T-helper 22 cell (primary cell): ENCODE results near the gene TSPOAP1.

Experiments
- DNase-seq: peaks from one replicate; pipeline ENCODE4 v3.0.0-alpha.2; 2020; ENCODE audit warnings: low read depth

Gene TSPOAP1

GRCh38 chr17:58329810-58330537, 1.4 kb upstream of the TSPOAP1 start:
- no peak for DNase-seq

GRCh38 chr17:58329035-58329809, 627 bp upstream of the TSPOAP1 start:
- peak; percentile 52 for DNase-seq

DNA sequence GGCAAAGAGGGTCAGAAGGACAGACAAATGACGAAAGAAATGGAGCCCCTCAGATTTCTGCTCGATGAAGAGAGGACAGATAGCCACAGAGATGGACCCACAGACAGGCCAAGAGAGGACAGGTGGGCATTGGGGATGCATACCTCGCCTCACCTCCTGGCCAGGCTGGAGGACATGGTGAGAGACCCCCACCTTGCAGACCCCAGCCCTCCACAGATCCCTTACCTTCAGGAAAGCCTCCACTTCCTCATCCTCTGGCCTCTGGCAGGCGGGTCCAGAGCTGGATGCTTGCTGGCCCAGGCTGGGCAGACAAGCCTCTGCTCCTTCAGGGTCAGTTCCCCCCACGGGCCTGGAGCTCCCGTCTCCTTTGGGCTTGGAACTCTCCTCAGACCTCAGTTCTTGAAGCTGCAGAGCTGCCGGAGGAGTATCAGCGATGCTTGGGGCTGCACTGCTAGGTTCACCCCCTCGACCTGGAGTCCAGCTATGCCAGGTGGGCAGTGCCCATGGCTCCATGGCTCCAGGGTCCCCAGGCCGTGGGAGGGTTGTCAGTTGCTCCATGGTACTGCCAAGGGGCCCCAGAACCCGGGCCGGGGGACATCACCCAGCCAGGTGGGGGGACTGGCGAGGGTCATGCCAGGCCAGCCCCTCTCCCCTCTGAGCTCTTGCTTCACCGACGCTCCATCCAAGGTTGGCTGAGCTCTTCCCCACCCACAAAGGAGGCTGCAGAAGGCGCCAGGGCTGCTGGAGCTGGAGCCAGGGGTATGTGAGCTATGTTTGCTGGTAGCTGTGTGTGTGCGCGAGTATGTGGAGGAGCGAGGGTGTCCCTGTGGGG, 1.0 kb downstream of the TSPOAP1 start:
- DNase-seq = no peak

DNA sequence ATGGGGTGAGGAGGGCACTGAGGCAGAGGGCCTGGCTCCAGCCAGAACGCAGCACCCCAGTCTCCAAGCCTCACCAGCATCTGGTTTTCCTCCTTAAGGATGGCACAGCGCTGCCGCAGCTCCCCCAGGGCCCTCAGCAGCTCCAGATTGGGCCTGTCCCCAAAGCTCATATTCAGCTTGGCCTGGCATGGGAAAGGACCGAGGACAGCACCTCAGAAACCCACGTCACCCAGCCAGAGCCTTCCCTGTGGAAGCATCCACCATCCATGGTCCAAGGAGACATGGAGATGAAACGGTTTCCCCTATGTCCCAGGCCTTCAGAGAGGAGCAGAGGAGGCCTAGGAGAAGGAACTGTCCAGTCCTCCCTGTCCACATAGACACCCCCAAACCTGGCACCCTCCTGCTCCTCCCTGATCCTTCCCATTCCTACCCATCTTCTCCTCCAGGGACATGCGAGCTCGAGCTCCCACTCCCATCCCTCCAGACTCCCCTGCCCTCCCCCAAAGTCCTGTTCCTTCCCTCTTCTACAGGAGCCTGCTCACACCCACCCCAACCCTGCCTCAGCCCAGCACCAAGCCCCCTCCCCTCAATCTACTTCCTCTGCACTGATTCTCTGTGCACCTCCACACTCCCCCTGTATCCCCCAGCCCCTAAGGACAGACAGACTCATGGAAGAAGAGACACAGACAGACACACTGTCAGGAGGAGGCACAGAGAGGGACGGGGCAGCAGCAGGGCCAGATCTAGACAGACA, 1.8 kb downstream of the TSPOAP1 start:
- DNase-seq = no peak

DNA sequence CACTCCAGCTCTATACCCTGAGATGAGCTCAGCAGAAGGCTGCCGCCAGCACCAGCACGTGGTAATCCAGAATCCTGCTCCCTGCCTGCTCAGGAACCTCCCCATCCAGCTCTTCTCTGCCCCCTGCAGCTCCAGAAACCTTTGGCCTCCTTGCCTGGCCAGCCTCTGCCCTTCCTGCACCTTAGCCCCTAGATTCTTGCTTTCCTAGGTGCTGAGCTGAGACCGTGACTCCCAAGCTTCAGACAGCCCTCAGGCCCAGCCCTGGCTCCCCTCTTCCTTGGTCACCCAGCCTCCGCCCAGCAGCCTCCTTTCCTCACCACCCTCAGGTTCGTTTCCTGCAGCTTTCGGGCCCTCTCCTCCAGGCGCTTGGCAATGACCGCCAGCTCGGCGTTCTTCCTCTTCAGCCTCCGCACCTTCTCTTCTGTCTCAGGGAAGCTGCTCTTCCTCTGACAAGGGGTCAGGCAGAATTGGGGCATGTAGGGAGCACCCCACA, 2.6 kb downstream of the TSPOAP1 start:
- DNase-seq = no peak

- no peak for DNase-seq
These were observed 3.3 kb downstream of the TSPOAP1 start for GRCh38 chr17:58325289-58325726.

GRCh38 chr17:58324409-58325288, 3.9 kb downstream of the TSPOAP1 start:
- DNase-seq = no peak

GRCh38 chr17:58324056-58324408, 4.6 kb downstream of the TSPOAP1 start:
- DNase-seq = no peak

- no peak for DNase-seq
These were observed 5.1 kb downstream of the TSPOAP1 start for GRCh38 chr17:58323366-58324055.

- no peak for DNase-seq
These were observed 5.9 kb downstream of the TSPOAP1 start for GRCh38 chr17:58322581-58323185.

DNA sequence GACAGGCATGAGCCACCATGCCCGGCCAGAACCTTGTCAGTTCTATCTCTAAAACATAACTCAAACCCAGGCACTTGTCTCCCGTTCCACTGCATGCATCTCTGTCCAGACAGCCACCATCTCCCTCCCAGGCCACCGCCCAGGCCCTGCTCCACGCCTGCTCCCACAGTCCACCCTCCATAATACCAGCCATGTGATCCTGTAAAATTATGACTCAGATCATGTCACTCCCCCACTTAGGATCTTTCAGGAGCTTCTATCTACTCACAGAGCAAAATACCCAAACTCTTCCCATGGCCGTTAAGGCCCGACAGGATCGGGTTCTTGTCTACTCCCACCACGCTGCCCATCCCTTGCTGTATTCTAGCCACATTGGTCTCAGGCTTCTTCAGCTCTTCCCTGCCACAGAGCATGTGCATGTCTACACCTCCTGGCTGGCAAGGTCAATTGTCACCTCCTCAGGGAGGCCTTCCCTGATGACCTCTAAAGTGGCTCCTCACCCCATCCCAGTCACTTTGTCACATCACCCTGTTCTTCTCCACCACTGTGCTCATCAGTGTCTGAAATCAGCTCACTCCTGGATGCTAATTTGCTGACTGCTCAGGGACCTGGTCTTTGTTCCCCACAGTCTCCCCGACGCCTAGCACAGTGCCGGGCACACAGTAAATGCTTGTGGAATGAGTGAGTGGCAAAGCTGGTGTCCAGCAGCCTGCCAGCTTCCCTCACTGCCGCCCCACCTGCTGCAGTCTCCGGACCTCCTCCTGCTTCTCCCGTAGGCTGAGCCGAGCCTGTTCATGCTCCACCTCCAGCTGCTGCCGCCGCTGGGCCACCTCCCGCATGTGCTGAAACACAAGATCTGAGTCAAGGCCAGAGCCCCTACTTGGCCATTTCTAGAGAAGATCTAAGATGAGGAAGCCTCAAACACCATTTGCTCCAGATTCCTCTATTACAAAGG, 6.7 kb downstream of the TSPOAP1 start:
- DNase-seq = no peak

DNA sequence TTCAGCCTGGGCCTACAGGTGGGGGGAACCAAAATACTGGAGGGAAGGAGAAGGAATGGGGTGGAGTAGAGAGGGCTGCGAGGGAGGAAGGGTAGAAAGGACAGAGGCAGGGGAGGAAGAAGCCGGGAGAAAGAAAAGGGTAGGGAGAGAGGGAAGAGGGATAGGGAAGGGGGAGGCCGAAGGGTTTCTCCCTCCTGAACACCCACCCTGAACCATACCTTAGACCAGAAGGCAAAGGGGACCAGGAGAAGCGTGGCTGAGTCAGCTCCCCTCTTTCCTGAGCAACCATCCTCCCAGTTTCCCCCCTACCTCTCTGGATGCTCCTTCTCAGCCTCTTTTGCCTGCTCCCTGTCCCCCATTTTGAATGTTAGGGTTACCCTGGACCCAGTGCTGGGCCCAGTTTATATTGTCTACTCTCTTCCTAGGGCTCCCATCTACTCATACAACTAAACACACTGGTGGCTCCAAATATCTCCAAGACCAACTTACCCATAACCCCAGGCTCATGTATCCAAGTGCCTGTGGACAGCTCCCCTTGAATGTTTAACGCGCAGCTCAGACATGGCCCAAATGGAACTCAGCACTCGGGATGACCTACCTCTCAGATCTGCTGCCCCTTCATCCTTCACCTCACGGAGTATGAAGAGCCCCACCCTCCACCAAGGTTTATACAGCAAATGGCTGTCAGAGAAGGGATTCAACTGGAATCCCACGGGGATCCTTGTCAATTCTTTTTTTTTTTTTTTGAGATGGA, 7.8 kb downstream of the TSPOAP1 start:
- no peak for DNase-seq

DNA sequence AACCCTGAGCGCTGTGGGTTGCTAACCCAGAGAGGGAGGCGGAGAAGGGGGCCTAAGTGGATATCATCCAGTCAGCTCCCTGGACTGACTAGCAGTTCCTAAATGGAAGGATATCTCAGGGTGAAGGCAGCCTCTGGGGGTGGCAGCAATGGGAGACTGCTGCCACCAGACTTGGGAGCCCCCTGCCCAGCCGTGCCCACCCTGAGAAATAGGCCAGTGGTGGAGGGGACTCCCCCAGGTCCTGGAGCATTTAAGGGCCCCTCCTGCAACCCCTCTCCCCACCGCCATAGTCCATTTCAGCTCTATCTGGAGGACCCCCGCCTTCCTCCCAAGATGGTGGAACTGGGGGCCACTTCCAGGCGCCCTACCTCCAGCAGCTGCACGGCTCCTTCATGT, 8.4 kb downstream of the TSPOAP1 start:
- DNase-seq = no peak

DNA sequence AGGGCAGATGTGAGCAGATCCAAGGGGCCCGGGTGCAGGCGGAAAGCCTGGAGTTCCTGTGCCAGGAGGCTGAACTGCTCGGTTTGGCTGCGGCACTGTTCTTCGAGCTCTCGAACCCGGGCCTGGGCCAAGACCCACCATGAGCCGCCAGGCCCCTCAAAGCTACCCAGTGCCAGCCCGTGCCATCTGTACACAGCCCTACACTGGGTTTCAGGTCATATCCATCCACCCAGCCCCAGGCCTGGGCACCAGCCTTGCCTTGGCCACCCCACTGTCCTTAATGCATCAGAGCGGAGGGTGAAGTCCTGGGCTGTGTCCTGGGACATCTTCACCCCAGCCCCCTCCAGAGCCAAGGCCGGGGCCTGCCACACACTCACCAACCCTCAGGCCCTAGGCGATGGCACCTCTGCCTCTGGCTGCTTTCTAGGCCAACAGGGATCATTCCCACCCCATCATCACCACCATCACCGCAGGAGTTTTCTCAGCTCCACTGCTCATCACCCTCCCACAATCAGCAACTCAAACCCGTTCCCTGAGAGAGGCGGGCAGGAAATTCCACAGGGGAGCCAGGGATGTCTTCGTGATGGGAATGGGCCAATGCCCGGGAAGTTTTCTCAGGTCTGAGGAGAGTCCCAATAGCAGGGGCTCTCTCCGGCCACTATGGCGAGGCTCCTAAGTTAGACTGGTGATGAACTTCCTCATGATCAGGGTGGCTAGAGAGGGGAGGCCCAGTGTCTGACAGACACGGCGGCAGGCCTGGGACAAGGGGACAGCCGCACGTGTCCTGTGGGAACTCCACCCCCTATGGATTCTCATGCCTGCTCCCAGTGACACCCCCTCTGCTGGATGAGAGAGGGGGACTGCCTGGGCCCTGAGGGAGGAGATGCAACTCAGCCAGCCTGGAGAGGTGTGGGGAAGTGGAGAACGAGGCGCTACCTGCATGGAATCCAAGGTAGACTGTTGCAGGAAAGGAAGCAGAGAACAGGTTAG, 9.1 kb downstream of the TSPOAP1 start:
- no peak for DNase-seq

DNA sequence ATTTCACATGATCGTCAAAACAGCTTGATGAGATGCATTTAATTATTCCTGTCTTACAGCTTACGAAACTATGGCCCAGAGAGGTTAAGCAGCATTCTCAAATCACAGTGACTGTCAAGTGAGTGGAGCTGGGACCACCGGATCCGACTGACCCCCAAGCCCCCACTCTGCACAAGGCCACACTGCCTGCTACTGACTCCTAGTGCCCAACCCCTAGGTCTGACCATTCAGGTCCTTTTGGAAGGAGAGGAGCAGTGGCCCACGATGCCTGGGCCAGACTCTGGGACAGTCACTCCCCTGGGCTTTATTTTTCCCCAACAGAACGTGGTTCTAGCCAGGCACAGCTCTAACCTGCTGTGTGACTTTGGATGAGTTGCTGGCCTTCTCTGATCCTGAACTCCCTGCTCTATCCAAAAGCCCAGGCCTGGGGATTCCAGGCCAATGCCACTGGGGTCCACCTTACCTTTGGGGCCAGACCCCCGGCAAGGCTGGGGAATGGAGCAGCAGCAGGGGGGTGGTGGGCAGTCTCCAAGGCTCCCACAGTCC, 9.9 kb downstream of the TSPOAP1 start:
- no peak for DNase-seq

DNA sequence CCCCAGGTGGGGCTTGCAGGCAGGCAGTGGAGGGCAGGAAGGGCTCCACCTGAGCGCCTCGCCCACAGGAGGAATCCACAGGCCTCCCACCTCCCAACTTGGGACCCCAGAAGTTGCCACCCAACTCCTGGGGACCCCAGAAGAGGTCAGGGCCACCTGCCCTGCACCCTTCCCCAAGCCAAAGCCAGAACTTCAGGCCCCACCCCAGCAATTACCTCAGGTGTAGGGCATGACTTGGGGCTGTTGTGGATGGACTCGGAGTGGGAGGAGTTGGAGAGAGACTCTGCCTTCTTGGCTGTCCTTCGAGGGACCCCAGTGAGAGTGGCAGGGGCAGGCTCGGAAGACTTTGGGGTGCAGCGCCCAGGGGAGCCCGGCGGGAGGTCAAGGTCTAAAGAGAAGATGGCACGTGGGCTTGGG, 10.5 kb downstream of the TSPOAP1 start:
- DNase-seq = no peak
